ENCODE measurements around the gene LIN37.

Gene LIN37

DNA sequence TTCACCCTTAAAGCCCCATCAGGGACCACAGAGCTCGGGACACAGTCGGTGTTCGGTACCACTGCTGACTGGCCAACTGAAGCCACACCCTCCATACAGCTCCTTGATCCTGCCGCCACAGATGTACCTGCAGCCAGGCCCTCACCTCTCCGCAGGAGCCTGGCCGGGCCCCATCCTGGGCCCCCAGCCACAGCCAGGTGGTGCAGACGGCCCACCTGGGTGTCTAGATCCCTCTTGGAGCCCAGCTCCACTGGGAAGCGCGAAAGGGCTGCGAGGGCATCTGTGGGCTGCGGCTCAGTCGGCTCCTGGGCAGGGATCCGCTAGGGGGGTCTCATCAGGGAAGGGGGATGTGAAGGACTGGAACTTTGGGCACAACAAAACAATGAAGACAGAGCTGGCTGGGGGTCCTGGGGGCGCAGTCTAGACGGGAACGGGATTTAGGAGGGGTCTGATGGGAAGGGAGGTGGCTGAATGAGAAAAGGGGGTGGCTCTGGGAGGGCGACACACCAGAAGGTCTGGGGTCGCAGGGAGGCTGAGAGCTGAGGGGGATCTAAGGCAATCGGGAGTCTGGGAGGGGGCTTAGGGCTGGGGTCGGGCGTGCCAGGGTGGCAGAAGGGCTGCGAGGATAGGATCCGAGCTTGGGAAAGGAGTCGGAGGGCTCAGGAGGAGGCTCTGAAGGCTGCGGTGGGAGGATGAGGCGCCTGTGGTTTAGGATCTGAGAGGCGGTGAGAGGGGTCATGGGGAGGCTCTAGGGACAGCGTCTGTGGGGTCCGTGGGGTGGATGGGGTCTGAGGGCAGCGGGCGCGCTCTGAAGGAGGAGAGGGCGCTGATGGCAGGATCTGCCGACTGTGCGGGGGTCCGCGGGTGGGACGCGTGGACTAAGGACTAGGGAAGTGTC lies 48.5 kb downstream of the LIN37 start:
- intact Hi-C loops (cut with micrococcal nuclease) = no loop called here
- no peak overlapping the region for H3K27ac Mint-ChIP-seq
- H3K36me3 Mint-ChIP-seq (ENCODE audit: low read depth) = no peaks in the 10 kb centered on the region
- H3K4me1 Mint-ChIP-seq (ENCODE audit: low read depth) = peaks cover 7% of the 10 kb centered on the region
- H3K9me3 Mint-ChIP-seq = no peaks in the 10 kb centered on the region
- peaks cover 49% of the 10 kb centered on the region for H3K27me3 Mint-ChIP-seq
- H3K4me3 Mint-ChIP-seq = no peak overlapping the region

DNA sequence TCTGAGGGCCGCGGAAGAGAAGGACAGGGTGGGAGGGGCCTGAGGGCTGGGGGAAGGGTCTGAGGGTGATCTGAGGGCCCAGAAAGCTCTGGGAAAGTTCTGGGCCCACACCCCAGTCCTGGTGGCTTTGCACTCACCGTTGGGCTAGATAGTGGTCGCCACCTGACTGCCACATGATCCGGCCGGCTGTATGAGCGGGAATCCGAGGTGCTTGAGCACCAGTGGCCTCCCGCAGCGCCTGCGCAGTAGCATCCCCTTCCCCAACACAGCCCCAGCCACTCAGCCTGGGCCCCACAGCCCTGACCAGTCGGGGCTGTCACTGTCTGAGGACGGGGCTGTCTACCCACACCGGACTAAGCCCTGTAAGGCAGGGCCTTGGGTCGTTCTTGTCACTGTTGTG lies 49.3 kb downstream of the LIN37 start:
- intact Hi-C loops (cut with micrococcal nuclease) = no loop called here
- Mint-ChIP-seq H3K4me3 (no peak overlapping the region), H3K27ac (no peak overlapping the region), H3K27me3 (peaks cover 49% of the 10 kb centered on the region), H3K4me1 (ENCODE audit: low read depth) (peaks cover 7% of the 10 kb centered on the region), H3K36me3 (ENCODE audit: low read depth) (no peaks in the 10 kb centered on the region), H3K9me3 (no peaks in the 10 kb centered on the region)

DNA sequence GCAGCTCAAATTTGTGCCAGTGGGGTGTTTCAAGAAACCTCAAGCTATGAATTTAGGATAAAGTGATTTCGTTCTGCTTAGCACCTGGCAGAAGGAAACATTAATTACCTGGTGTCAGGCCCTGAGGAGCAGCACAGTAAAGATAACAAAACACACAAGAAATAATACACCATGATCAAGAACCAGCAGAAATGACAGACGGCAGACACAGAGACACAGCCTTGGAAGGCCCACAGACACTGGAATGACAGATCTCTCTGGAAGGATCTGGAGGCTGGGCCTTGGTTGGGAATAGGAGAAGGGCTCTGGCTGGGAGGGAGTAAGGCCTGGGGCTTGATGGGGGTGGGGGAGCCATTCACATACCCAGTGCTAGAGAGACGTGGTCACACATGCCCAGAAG lies 53.5 kb downstream of the LIN37 start:
- H3K27me3 Mint-ChIP-seq = peaks cover 40% of the 10 kb centered on the region
- H3K4me3 Mint-ChIP-seq = no peak overlapping the region
- H3K27ac Mint-ChIP-seq = no peak overlapping the region
- intact Hi-C loops (cut with micrococcal nuclease) = no loop called here
- H3K9me3 Mint-ChIP-seq = no peaks in the 10 kb centered on the region
- peaks cover 18% of the 10 kb centered on the region for H3K4me1 Mint-ChIP-seq (ENCODE audit: low read depth)
- H3K36me3 Mint-ChIP-seq (ENCODE audit: low read depth) = no peaks in the 10 kb centered on the region

All from dendritic cell treated with granulocyte-macrophage colony-stimulating factor and Interleukin-4, amounts not matched to agents 40 ng/mL and 50 ng/mL, for 4 days (primary cell).